Endometrium (tissue), 2 donors: ENCODE data around the gene MAOB.

Source experiments
- FAIRE-seq: peaks from 2 replicates; lab custom pipeline; 2012; peaks lifted over from hg19 to GRCh38; lab: Jason Lieb, UNC
- donor health status: control.
- donor health status: control.

Gene MAOB

GRCh38 chrX:43860646-43861370, 21.4 kb downstream of the MAOB start:
- FAIRE-seq: no peak

- no peak for FAIRE-seq
Measured at GRCh38 chrX:43853225-43853828, 28.9 kb downstream of the MAOB start.

- no peak for FAIRE-seq
Measured at GRCh38 chrX:43850629-43851028, 31.6 kb downstream of the MAOB start.

GRCh38 chrX:43849173-43849572, 33.1 kb downstream of the MAOB start:
- FAIRE-seq: no peak

- no peak for FAIRE-seq
Measured at GRCh38 chrX:43847352-43847751, 34.9 kb downstream of the MAOB start.

GRCh38 chrX:43846558-43846957, 35.7 kb downstream of the MAOB start:
- FAIRE-seq: no peak

GRCh38 chrX:43845776-43846175, 36.5 kb downstream of the MAOB start:
- FAIRE-seq: no peak

- FAIRE-seq: no peak
Measured at GRCh38 chrX:43840265-43840664, 42.0 kb downstream of the MAOB start.

- FAIRE-seq: peak; percentile 95
Measured at GRCh38 chrX:43836435-43837184, 45.6 kb downstream of the MAOB start.

GRCh38 chrX:43835559-43835958, 46.7 kb downstream of the MAOB start:
- no peak for FAIRE-seq

- FAIRE-seq: no peak
Measured at GRCh38 chrX:43827791-43828190, 54.5 kb downstream of the MAOB start.

- no peak for FAIRE-seq
Measured at GRCh38 chrX:43822014-43822413, 60.2 kb downstream of the MAOB start.

GRCh38 chrX:43817444-43817843, 64.8 kb downstream of the MAOB start:
- no peak for FAIRE-seq

GRCh38 chrX:43815209-43815608, 67.0 kb downstream of the MAOB start:
- FAIRE-seq: no peak

- FAIRE-seq: no peak
Measured at GRCh38 chrX:43813898-43814297, 68.4 kb downstream of the MAOB start.

GRCh38 chrX:43813319-43813718, 68.9 kb downstream of the MAOB start:
- FAIRE-seq: no peak

- no peak for FAIRE-seq
Measured at GRCh38 chrX:43809463-43809862, 72.8 kb downstream of the MAOB start.

GRCh38 chrX:43808231-43808630, 74.0 kb downstream of the MAOB start:
- no peak for FAIRE-seq

GRCh38 chrX:43805579-43805978, 76.7 kb downstream of the MAOB start:
- no peak for FAIRE-seq

GRCh38 chrX:43804021-43804420, 78.2 kb downstream of the MAOB start:
- FAIRE-seq: no peak

- no peak for FAIRE-seq
Measured at GRCh38 chrX:43785930-43786591, 96.2 kb downstream of the MAOB start.

- no peak for FAIRE-seq
Measured at GRCh38 chrX:43758044-43758443, 124.2 kb downstream of the MAOB start.

GRCh38 chrX:43756076-43756475, 126.2 kb downstream of the MAOB start:
- no peak for FAIRE-seq
